WERI-Rb-1 (cell line): ENCODE results near the gene CDC42BPA.

ENCODE experiments used
- DNase-seq: peaks from one replicate; pipeline ENCODE4 v3.0.0-alpha.2; 2020
- H3K27ac ChIP-seq: fragments of 250-450 bp; sonication (Bioruptor Pico); 2 replicates; pipeline ENCODE4 v1.5.1; 2020; ENCODE audit warnings: mild to moderate bottlenecking, moderate library complexity
- H3K27me3 ChIP-seq: fragments of 250-450 bp; sonication (Bioruptor Pico); 2 replicates; pipeline ENCODE4 v1.5.1; 2021; ENCODE audit warnings: mild to moderate bottlenecking, low read depth, moderate library complexity; ENCODE audit not compliant: insufficient read depth, severe bottlenecking
- H3K36me3 ChIP-seq: fragments of 250-450 bp; sonication (Bioruptor Pico); 2 replicates; pipeline ENCODE4 v1.5.1; 2020; ENCODE audit warnings: mild to moderate bottlenecking, moderate library complexity
- H3K4me3 ChIP-seq: 2 replicates; pipeline ENCODE4 v1.5.1; 2011; ENCODE audit warnings: low read depth, mild to moderate bottlenecking, control low read depth, low read length
- H3K9me3 ChIP-seq: fragments of 250-450 bp; sonication (Bioruptor Pico); 2 replicates; pipeline ENCODE4 v1.5.1; 2021; ENCODE audit warnings: mild to moderate bottlenecking, moderate library complexity; ENCODE audit not compliant: severe bottlenecking
- CTCF ChIP-seq: IDR thresholded peaks from 2 replicates; pipeline ENCODE4 v1.5.1; 2011; ENCODE audit warnings: low read depth, mild to moderate bottlenecking, control low read depth, inconsistent platforms, low read length

CDC42BPA gene

GRCh38 chr1:227261501-227261900 lies 56.8 kb downstream of the CDC42BPA start:
- H3K36me3 ChIP-seq, result no peaks in the 10 kb centered on the region
- DNase-seq, result no peak
- H3K4me3 ChIP-seq, result no peak overlapping the region
- no peaks in the 10 kb centered on the region for H3K9me3 ChIP-seq
- H3K27me3 ChIP-seq, result no peaks in the 10 kb centered on the region
- no peak overlapping the region for H3K27ac ChIP-seq
- TF ChIP-seq CTCF, result no peak

GRCh38 chr1:227260433-227260832 lies 57.9 kb downstream of the CDC42BPA start:
- no peak for DNase-seq
- TF ChIP-seq CTCF, result no peak
- no peaks in the 10 kb centered on the region for H3K9me3 ChIP-seq
- no peak overlapping the region for H3K4me3 ChIP-seq
- H3K27me3 ChIP-seq, result no peaks in the 10 kb centered on the region
- H3K36me3 ChIP-seq, result no peaks in the 10 kb centered on the region
- no peak overlapping the region for H3K27ac ChIP-seq

GRCh38 chr1:227257964-227258363 lies 60.3 kb downstream of the CDC42BPA start:
- Histone ChIP-seq H3K27ac (no peak overlapping the region), H3K27me3 (no peaks in the 10 kb centered on the region), H3K9me3 (no peaks in the 10 kb centered on the region), H3K36me3 (no peaks in the 10 kb centered on the region), H3K4me3 (no peak overlapping the region)
- 0 out of 2 replicates have a peak, but pooled peaks have one; percentile 7 for TF ChIP-seq CTCF
- no peak for DNase-seq

- TF ChIP-seq CTCF, result no peak
- H3K27me3 ChIP-seq, result no peaks in the 10 kb centered on the region
- H3K36me3 ChIP-seq, result no peaks in the 10 kb centered on the region
- H3K4me3 ChIP-seq, result no peak overlapping the region
- H3K9me3 ChIP-seq, result no peaks in the 10 kb centered on the region
- no peak overlapping the region for H3K27ac ChIP-seq
- no peak for DNase-seq
These were observed 63.1 kb downstream of the CDC42BPA start for GRCh38 chr1:227255086-227255732.

GRCh38 chr1:227253065-227253464 lies 65.2 kb downstream of the CDC42BPA start:
- H3K27me3 ChIP-seq, result no peaks in the 10 kb centered on the region
- H3K27ac ChIP-seq, result no peak overlapping the region
- TF ChIP-seq CTCF, result no peak
- no peak overlapping the region for H3K4me3 ChIP-seq
- no peaks in the 10 kb centered on the region for H3K36me3 ChIP-seq
- H3K9me3 ChIP-seq, result no peaks in the 10 kb centered on the region
- DNase-seq, result no peak
